Small intestine (tissue), 7 donors: ENCODE data around the gene DPP6. TPM values are rescaled to one million over a fixed set of nuclear protein-coding genes. Genes with fewer than 3 reads are reported as not detected.

Experiments
- DNase-seq, 2 donors: peaks; one replicate each; pipeline versions ENCODE4 v3.0.0 to v3.0.0-alpha.2; 2013
- FAIRE-seq: peaks from 2 replicates; lab custom pipeline; 2012; peaks lifted over from hg19 to GRCh38; lab: Jason Lieb, UNC
- H3K27ac ChIP-seq, 3 donors: one replicate each; pipeline ENCODE4 v1.5.1; 2013; ENCODE audit warnings: low read length in 2 of 3, mild to moderate bottlenecking in 2 of 3, control low read depth in 1 of 3, inconsistent platforms in 1 of 3, low read depth in 1 of 3, moderate library complexity in 1 of 3
- H3K27me3 ChIP-seq, 3 donors: one replicate each; pipeline ENCODE4 v1.6.1; 2013; ENCODE audit warnings: low read length in 3 of 3, inconsistent platforms in 1 of 3; ENCODE audit not compliant: control insufficient read depth in 3 of 3, insufficient read depth in 3 of 3
- H3K36me3 ChIP-seq, 3 donors: one replicate each; pipeline ENCODE4 v1.6.1; 2013; ENCODE audit warnings: low read length in 3 of 3, inconsistent platforms in 1 of 3, low read depth in 1 of 3, mild to moderate bottlenecking in 1 of 3, moderate library complexity in 1 of 3; ENCODE audit not compliant: control insufficient read depth in 3 of 3, insufficient read depth in 2 of 3
- H3K4me1 ChIP-seq, 3 donors: one replicate each; pipeline ENCODE4 v1.6.1; 2013; ENCODE audit warnings: low read length in 2 of 3, inconsistent platforms in 1 of 3, low read depth in 1 of 3, mild to moderate bottlenecking in 1 of 3, moderate library complexity in 1 of 3; ENCODE audit not compliant: control insufficient read depth in 3 of 3, insufficient read depth in 2 of 3
- H3K4me3 ChIP-seq, 3 donors: one replicate each; pipeline ENCODE4 v1.5.1; 2013; ENCODE audit warnings: low read length in 3 of 3, control low read depth in 1 of 3, inconsistent platforms in 1 of 3, low read depth in 1 of 3, mild to moderate bottlenecking in 1 of 3, moderate library complexity in 1 of 3
- H3K9me3 ChIP-seq, 2 donors: one replicate each; pipeline ENCODE4 v1.6.1; 2013; ENCODE audit warnings: low read depth in 1 of 2, low read length in 1 of 2; ENCODE audit not compliant: control insufficient read depth in 2 of 2, insufficient read depth in 1 of 2
- WGBS, 3 donors: extraction: QIAGEN DNeasy Blood & Tissue Kit; methylation state at CpG; one replicate each; pipeline ENCODE4 v1.1.7; 2013; 5-methylcytosine and 5-hydroxymethylcytosine counted together
- polyA plus RNA-seq, 4 donors: library from polyadenylated mRNA; stranded (reverse) in 3 of 4; unstranded in 1 of 4; fragments of 200-250 nt in 3 of 4; fragments of 120-200 nt in 1 of 4; gene quantifications; one replicate each; pipeline versions ENCODE4 v1.2.1 to v1.2.3, GENCODE V29; 2013
- donor health status: healthy with polysubstance abuse.
- donor health status: control.
- donor health status: control.
- donor health status: Bipolar disorder and iron deficiency.
- donor health status: healthy.

The DPP6 gene
- polyA plus RNA-seq, 4 donors, result 0.80 to 1.8 TPM; not detected in 2

DNA sequence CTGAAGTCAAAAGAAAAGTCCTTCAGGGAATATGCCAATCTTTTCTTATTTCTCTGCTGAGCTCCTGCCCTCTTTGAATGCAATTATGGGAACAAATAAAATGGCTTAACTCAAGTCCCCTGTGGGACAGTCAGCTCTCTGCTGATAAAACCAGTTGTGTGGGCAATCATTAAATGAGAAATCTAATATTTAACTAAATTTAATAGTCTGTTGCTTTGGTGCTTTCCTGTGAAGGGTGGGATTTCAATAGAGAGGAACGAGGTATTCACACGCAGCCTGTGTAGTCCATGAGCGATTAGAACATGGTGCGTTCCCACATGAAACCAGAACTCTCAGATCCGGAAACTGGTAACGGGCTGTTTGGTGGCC is 812.3 kb downstream of the DPP6 start:
- DNase-seq (no peak), FAIRE-seq (no peak)
- Histone ChIP-seq H3K4me1 (no peaks in the 10 kb centered on the region), H3K27me3 (peaks cover 0 to 21% (median 3%) of the 10 kb centered on the region in 3 donors), H3K36me3 (no peaks in the 10 kb centered on the region), H3K4me3 (no peak overlapping the region), H3K27ac (no peak overlapping the region), H3K9me3 (no peaks in the 10 kb centered on the region)
- WGBS, 3 donors, result 91 to 95% (median 93%) methylated on average over 6 of the region's 6 CpGs

DNA sequence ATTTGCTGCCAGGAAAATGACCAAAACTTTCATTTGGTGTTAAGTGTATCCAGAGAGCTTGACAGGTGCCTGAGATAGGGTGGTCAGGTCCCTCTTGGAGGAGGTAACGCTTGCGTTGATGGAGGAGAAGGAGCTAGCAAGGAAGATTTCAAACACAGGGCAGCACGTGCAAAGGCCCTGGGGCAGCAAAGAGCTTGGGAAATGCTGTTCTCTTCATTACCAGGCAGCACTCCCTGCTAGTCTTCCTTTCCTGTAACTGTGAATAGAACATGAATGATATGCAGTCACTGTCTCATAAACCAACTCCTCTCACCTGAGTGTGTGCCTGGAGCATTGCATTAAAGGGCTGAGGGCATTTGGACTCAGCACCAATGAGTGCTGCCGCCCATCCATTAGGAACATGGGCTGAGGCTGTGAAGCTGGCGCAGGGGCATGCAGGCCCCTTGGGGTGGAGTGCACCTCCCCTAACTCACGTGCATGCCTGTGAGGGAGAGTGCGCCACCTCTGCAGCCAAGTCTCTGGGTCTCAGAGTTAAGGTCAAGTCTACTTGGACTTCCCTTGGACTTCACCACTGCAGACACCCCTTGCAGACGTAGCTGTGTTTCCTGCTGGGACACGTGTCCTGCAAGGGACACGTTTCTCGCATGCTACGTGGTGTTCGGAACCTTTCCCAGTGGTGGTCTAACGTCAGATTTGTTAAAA is 813.9 kb downstream of the DPP6 start:
- no peak overlapping the region for H3K27ac ChIP-seq
- WGBS, 3 donors, result 89 to 92% (median 90%) methylated on average over 14 of the region's 14 CpGs
- FAIRE-seq (no peak), DNase-seq (no peak)
- H3K4me3 ChIP-seq, result no peak overlapping the region
- H3K9me3 ChIP-seq, result no peaks in the 10 kb centered on the region
- no peaks in the 10 kb centered on the region for H3K4me1 ChIP-seq
- peaks cover 0 to 21% (median 3%) of the 10 kb centered on the region in 3 donors for H3K27me3 ChIP-seq
- H3K36me3 ChIP-seq, result no peaks in the 10 kb centered on the region

GRCh38 chr7:154867068-154867467 is 814.9 kb downstream of the DPP6 start:
- FAIRE-seq (no peak), DNase-seq (no peak)
- no peaks in the 10 kb centered on the region for H3K4me1 ChIP-seq
- no peak overlapping the region for H3K27ac ChIP-seq
- H3K27me3 ChIP-seq, result peaks cover 0 to 21% (median 3%) of the 10 kb centered on the region in 3 donors
- H3K36me3 ChIP-seq, result no peaks in the 10 kb centered on the region
- H3K4me3 ChIP-seq, result no peak overlapping the region
- no peaks in the 10 kb centered on the region for H3K9me3 ChIP-seq
- 59 to 65% (median 61%) methylated on average over 10 of the region's 10 CpGs for WGBS, 3 donors

DNA sequence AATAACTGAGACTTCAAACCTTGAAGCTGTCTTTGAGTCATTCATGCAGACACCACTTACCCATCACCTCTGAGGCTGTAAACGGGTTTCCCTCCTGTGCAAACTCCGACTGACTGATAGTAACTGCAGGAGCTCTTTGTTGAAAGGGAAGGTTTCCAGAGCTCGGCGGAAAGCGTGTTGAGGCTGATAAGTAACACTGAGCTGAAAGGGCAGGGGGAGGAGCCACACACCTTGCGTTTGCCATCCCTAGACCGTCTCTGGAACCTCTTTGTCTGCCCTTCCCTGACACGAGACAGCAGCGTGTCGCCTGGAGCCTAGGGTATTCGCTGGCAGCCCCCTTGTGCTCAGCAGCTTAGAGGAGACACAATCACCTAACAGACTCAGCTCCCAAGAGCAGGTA is 816.7 kb downstream of the DPP6 start:
- peak; percentile 26 to 28 for DNase-seq
- Histone ChIP-seq H3K27me3 (peaks cover 0 to 21% (median 3%) of the 10 kb centered on the region in 3 donors), H3K9me3 (no peaks in the 10 kb centered on the region), H3K4me1 (no peaks in the 10 kb centered on the region), H3K27ac (no peak overlapping the region), H3K4me3 (no peak overlapping the region), H3K36me3 (no peaks in the 10 kb centered on the region)
- WGBS, 3 donors, result 3 to 10% (median 4%) methylated on average over 11 of the region's 11 CpGs
- FAIRE-seq, result no peak

DNA sequence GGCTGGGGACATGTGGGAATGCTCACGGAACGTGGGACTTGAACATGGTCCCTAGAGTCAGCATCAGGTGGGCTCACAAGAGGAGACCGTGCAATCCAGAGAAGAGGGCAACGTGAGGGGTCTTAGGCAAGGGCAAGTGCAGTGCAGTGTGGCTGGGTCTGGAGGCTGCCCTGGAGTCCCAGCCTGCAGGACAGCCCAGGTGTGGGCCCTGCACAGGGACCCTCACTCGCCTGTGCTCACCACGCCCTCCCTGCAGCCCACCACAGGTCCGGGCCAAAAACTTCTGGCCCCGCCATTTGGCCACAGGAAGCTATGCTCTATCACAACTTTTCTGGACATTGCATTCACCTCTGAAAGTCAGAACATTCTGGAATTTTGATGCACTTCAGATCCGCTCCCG is 817.2 kb downstream of the DPP6 start:
- DNase-seq, result no peak
- Histone ChIP-seq H3K9me3 (no peaks in the 10 kb centered on the region), H3K27me3 (peaks cover 0 to 21% (median 3%) of the 10 kb centered on the region in 3 donors), H3K36me3 (no peaks in the 10 kb centered on the region), H3K4me3 (no peak overlapping the region), H3K27ac (no peak overlapping the region), H3K4me1 (no peaks in the 10 kb centered on the region)
- FAIRE-seq, result no peak
- 79 to 89% (median 84%) methylated on average over 10 of the region's 10 CpGs for WGBS, 3 donors

DNA sequence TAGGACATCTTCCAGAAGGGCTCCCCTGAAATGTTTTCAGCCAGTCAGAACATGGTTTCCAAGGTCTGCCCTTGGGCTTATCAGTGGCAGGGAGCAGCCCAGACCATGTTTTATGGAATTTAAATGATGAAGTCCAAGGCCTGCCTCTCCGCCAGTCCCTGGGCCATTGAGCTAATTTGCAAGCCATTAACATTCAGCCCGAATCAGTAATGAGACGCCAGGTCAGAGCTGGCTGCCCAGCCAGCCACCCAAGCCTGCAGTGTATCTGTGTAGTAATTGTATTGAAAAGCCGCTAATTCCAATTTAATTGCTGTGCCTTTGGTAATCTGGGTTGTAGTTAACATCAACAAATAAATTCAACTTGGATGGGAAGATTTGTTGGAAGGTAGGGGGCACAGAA is 819.3 kb downstream of the DPP6 start:
- FAIRE-seq (no peak), DNase-seq (no peak)
- no peak overlapping the region for H3K27ac ChIP-seq
- no peaks in the 10 kb centered on the region for H3K4me1 ChIP-seq
- no peaks in the 10 kb centered on the region for H3K9me3 ChIP-seq
- no peak overlapping the region for H3K4me3 ChIP-seq
- 48 to 67% (median 66%) methylated on average over 4 of the region's 4 CpGs for WGBS, 3 donors
- H3K36me3 ChIP-seq, result no peaks in the 10 kb centered on the region
- H3K27me3 ChIP-seq, result peaks cover 0 to 18% (median 3%) of the 10 kb centered on the region in 3 donors

GRCh38 chr7:154871928-154872750 is 819.9 kb downstream of the DPP6 start:
- Histone ChIP-seq H3K9me3 (no peaks in the 10 kb centered on the region), H3K27ac (no peak overlapping the region), H3K36me3 (no peaks in the 10 kb centered on the region), H3K27me3 (peaks cover 0 to 18% (median 3%) of the 10 kb centered on the region in 3 donors), H3K4me1 (no peaks in the 10 kb centered on the region), H3K4me3 (no peak overlapping the region)
- no peak for FAIRE-seq
- DNase-seq, result no peak
- 79 to 90% (median 87%) methylated on average over 20 of the region's 20 CpGs for WGBS, 3 donors

DNA sequence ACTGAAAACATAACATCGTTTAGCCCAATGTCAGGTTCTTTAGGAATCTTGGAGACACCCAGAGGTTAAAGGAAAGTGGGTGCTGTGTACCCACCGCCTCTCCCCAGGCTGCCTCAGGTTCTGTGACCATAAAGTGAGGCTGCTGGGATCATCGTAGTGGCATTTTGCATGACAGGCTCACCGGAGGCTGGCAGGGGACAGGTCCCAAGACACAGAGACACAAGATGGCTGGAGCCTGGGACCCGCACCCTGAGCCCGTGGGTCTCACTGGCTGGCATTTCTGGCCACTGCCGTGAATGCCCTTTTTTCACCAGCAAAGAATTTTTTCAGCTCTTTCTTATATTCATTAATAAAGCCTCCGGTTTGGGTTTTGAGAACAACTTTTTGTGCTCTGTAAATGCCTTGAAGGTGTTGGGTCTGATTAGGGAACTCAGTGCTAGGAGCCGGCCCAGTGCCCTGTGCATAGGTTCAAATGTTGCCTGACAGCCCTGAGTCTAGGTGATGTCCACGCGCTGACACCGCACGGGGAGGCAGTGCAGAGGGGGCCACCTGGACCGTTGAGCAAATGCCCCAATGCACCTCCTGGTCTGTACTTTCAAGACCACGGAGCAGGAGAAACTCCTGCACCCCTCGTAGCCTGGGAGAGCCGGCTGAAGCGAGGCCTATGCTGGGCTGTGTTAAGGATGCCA is 820.8 kb downstream of the DPP6 start:
- no peak for DNase-seq
- no peaks in the 10 kb centered on the region for H3K36me3 ChIP-seq
- peaks cover 0 to 13% (median 3%) of the 10 kb centered on the region in 3 donors for H3K27me3 ChIP-seq
- H3K4me1 ChIP-seq, result no peaks in the 10 kb centered on the region
- no peak overlapping the region for H3K27ac ChIP-seq
- FAIRE-seq, result no peak
- WGBS, 3 donors, result 63 to 86% (median 84%) methylated on average over 18 of the region's 18 CpGs
- H3K4me3 ChIP-seq, result no peak overlapping the region
- H3K9me3 ChIP-seq, result no peaks in the 10 kb centered on the region
